GM18519 (cell line): ENCODE results near the gene AMZ1.
"Not testable (repeated sequence)": the region's sequence is repeated elsewhere in the genome, so short reads cannot be mapped to it uniquely, and the experiment has no call there.

ENCODE experiments used
- ATAC-seq: cut with Tn5 transposase; IDR thresholded peaks from one replicate; pipeline ENCODE4 v1.9.1; 2021; ENCODE audit warnings: mild to moderate bottlenecking, moderate library complexity; ENCODE audit not compliant: unreplicated experiment, low FRiP score

AMZ1 gene

GRCh38 chr7:2724453-2725177 is 36.6 kb downstream of the AMZ1 start:
- ATAC-seq, result no peak

GRCh38 chr7:2725178-2726105 is 37.4 kb downstream of the AMZ1 start:
- ATAC-seq, result no peak

- ATAC-seq, result no peak
Measured at GRCh38 chr7:2726316-2727018, 38.5 kb downstream of the AMZ1 start.

- not testable (repeated sequence) for ATAC-seq
Measured at GRCh38 chr7:2727206-2727605, 39.2 kb downstream of the AMZ1 start.

- ATAC-seq, result no peak
Measured at GRCh38 chr7:2728316-2729030, 40.5 kb downstream of the AMZ1 start.

- ATAC-seq, result no peak
Measured at GRCh38 chr7:2729031-2729892, 41.3 kb downstream of the AMZ1 start.

- ATAC-seq, result no peak
Measured at GRCh38 chr7:2729893-2730716, 42.1 kb downstream of the AMZ1 start.

GRCh38 chr7:2730846-2731770 is 43.1 kb downstream of the AMZ1 start:
- ATAC-seq, result no peak

- no peak for ATAC-seq
Measured at GRCh38 chr7:2732388-2732787, 44.4 kb downstream of the AMZ1 start.

GRCh38 chr7:2732959-2733584 is 45.1 kb downstream of the AMZ1 start:
- ATAC-seq, result no peak

- no peak for ATAC-seq
Measured at GRCh38 chr7:2734084-2734686, 46.2 kb downstream of the AMZ1 start.

- no peak for ATAC-seq
Measured at GRCh38 chr7:2734751-2735571, 47.0 kb downstream of the AMZ1 start.

GRCh38 chr7:2735744-2736143 is 47.7 kb downstream of the AMZ1 start:
- ATAC-seq, result no peak

- ATAC-seq, result no peak
Measured at GRCh38 chr7:2736411-2736914, 48.5 kb downstream of the AMZ1 start.

- ATAC-seq, result not testable (repeated sequence)
Measured at GRCh38 chr7:2737005-2737743, 49.2 kb downstream of the AMZ1 start.
